HG03571 (cell line): ENCODE measurements around the gene CACNA2D3.

Source experiments
- ATAC-seq: cut with Tn5 transposase; IDR thresholded peaks from one replicate; pipeline ENCODE4 v1.9.1; 2021; ENCODE audit not compliant: unreplicated experiment

CACNA2D3 gene

DNA sequence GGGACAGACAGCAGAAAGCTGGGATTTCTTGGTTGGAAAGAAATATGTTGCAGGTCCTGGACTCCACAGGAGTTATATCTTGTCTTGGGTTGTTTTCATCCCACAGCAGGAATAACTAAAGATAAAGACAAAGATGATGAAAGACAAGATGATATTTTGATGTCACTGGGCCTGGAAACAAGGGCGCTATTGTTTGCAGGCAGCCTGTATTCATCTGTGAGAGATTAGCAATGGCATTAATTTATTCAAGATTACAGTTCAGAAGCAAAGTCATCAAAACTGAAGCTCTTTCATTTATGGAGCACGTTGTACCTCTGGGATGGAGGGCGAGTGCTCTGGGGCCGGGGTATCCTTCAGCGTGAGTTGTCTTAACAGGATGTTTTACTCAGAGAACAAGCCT lies 591.7 kb downstream of the CACNA2D3 start:
- ATAC-seq = no peak

DNA sequence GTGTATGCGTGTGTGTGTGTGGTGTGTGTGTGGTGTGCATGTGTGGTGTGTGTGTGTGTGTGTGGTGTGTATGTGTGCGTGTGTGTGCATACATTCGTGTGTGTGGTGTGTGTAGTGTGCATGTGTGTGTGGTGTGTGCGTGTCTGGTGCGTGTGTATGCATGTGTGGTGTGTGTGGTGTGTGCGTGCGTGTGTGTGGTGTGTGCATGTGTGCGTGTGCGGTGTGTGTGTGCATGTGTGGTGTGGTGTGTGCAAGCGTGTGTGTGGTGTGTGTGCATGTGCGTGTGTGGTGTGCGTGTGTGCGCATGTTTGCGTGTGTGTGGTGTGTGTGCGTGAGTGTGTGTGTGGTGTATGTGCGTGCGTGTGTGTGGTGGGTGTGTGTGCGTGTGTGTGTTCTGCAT lies 595.2 kb downstream of the CACNA2D3 start:
- no peak for ATAC-seq

DNA sequence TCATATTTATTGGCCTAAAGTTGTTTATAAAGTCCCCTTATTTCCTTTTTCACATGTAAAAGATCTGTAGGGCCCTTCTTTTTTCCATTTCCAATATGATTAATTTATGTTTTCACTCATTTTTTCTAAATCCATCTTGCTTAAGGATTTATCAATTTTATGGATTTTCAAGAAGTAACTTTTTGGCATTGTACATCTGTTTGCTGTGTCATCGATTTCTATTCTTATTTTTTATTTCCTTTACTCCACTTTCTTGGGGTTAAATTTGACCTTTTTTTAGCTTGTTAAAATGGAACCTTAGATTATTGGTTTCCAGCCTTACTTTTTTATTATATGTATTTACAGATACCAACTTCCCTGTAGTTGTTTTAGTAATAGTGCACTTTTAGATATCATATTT lies 597.6 kb downstream of the CACNA2D3 start:
- ATAC-seq = no peak

DNA sequence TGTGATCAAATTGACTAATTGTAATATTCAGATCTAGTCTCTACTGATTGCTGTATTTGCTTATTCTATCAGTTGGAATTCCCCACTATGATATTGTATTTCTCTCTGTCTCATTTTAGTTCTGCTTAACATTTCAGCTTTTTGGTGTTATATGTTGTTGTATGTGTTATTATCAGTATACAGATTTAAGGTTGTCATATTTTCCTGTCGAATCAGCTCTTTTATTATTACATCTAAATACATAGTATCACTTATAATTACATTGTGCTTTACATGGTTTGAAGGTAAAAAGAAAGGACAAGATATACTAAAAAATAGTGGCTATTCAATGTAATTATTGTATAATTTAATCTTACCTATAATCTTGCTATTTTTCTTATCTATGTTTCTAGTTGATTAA lies 598.3 kb downstream of the CACNA2D3 start:
- ATAC-seq = no peak

DNA sequence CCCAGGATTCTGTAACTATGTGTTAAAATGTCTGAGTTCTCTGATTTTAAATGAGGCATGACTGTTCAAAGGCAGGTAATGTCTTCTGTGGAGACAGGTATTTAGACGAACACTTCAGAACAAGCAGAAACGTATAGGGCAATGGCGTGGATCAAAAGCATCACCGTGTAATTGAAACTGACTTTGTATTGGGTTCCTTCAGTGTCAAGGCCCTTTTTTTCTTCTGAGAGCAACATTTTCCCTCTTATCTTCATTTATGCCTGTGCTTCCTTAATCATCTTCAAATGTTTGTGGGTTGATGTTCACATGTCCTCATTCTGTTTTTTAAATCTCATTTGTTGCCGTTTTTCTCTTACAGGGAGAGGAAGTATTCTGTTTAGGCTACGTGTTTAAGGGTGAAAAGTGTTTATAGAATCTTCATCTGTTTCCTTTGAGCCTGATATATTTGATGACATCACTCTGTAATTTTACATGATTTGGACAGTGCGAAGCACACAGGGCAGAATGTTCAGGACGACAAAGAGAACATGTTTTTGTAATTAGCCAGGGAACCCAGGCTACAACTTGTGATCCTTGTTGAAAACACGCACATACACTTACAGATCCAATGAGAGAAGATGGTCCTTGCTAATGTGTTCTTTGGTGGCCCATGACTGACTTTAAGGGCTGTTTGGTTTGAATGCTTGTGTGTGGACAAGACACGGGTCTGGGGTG lies 609.5 kb downstream of the CACNA2D3 start:
- no peak for ATAC-seq

DNA sequence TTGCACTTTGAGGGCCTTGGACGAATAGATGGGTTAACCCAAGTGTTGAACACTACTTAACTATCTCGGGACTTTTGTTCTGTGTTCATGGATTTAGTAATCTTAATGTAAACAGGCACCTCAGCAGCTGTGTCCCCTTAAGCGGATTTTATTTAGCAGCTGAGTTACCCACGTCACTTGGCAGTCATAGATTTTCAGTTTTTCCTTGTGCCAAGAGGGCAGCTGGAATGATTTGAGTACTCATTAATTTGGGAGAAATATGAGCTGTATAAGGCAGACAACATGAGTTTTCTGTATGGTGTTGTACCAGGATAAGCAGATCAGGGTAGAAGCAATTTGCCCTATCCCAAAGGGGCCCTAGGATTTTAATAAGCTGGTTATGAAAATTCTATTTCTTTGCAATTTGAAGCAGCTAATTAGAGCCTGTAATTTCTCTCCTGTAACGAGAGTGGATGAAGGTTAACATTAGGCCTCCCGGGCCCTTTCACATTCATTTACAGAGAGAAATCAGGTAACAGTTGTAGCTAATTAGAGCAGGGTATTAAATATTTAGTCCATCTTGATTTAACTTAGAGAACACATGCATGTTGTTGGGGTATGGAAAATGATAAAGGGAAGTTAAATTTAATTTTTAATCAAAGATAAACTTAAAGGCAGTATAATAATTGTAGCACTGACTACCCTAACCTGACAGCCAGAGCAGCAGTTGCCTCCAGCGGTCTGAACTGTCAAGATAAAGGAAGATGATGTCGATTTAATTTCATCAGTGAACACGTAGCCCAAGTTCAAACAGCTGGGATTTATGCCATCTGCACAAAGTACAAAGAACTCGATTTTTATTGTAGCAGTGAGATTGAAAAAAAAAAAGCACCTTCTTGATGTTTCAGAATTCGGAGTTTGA lies 611.0 kb downstream of the CACNA2D3 start:
- ATAC-seq = no peak

DNA sequence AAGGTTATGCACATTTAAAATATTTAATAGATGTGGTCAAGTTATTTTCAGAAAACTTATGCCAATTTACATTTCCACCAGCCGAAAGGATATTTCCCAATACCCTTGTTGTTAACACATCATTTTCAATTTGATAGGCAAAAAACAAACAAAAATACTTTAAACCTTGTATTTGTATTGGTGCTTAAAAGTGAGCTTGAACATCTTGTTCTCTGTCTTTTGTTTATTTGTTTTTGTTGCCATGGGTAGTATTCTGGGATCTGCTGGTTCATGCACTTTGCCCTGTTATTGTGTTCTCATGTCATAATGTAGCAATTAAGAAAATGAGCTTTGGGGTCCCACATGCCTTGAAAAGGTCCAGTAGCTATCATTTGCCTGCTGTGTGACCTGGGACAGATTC lies 614.1 kb downstream of the CACNA2D3 start:
- ATAC-seq = no peak

DNA sequence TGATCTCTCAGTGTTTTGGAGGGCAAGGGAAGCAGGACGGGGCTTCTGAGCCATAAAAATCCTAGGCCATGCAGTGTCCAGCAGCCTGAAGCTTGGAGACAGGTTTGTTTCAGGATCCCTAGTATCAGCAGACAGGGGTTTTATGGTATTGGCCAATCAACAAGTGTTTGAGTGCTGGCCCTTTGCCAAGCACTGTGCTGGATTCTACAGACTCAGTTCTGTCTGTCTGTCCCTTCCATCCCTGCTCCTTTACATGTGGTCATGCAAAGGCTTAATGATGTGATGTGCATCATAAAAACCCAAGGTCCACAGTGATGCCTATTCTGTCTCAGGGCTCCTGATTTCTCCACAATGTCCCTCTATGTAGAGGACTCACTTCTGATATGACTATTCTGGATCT lies 621.4 kb downstream of the CACNA2D3 start:
- no peak for ATAC-seq

DNA sequence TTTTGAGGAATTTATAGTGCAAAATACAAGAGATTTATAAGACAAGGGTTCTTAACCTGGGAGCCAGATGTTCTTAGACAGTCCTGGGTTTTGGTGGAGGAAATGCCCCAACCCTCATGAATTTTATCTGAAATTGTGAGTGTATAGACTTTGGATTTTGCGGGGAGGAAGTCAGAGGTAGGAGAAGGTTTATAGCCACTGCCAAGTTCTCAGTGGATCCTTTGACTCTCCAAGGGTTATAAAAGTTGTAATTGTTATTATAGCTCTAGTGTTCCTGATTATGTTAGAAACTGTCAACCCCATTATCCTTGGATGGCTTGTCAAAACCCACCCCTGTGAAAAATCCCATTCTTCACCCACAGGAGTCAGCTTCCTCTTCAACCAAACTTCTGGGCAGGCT lies 621.9 kb downstream of the CACNA2D3 start:
- ATAC-seq = no peak

DNA sequence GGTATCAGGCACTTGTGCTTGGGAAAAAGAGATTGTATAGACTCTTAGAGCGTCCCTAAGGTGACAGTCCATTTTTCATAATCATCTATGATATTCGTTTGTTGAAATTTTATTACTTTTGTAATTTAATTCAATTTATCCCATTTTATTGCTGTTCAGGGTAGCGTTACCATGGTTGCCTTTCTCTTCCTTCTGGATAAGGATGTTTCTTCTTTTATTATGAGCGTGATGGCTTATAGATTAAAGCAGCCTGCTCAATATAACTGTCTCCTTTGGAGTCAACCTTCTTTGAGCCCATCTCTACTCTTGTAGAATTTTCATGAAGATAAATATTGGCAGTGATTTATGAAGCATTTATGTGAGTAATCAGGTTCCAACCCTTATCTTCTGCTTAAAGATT lies 623.5 kb downstream of the CACNA2D3 start:
- ATAC-seq = no peak

DNA sequence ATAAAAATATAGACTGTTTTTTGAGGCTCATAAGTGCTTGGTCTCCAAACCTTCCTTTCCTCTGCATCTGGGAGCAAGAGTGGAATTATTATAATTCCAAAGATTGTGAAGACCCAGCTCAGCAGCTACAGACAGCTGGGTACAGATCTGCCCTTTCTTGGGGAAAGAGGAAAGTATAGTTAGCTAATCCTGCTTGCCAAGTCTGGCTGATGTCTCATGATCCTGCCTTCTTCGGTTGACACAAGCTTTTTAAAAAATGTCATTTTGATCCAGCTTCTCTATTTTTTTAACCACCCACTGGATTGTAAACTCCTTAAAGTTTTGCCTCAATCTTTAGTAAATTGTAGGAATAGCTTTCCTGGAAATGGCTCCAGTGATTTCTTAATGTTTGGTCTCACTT lies 624.4 kb downstream of the CACNA2D3 start:
- no peak for ATAC-seq

DNA sequence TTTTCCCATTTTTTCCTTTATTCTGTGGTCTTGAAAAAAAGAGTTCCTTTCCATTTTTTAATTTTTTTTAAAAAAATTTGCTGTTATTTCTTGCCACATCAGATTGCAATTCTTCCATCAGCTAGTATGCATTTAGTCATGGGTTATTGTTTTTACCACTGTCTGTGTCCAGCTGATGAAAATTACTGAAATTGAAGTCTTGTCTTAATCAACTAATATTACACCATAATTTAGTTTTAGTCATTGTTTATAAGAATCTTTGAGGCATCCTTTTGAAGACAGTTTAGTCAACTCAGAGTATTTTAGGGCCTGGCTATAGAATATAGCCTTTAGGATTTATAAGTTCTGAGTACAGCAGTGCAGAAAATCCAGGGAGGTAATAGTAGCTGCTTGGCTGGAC lies 633.4 kb downstream of the CACNA2D3 start:
- no peak for ATAC-seq

DNA sequence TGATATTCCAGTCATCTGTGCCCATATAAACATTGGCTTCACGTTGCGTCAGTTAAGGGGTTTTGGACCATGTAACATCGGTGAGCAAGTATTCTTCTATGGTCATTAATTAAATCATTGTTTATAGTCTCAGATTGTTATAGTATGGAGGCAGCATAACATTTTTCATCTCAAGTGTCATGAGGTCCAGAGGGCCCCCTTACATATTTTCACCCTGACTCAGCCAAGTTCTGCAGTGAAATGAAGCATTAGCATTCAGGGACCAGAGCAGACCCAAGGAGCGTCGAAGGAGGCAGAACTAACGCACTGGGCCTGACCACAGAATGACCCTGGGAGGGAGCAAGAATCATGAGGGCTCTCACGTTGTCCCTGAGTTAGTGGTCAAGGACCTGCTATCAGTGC lies 634.0 kb downstream of the CACNA2D3 start:
- ATAC-seq = no peak

DNA sequence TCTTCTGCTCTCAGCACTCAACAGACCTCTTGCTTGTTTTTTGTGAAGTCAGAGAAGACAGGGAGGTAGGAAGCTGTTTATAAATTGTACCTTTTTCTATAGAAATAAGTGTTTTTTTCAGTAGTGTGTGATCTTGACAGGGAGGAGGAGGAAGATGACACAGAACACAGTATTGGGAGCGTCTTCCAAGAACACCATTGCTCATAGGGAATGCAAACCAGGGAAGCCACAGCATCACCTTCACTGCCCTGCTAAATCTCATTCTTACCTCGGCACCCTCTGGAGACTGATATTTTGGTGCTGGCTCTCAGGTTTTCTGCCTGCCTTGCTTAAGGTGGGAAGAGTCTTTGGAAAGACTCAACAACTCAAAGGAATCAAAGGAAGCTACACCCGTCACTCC lies 636.1 kb downstream of the CACNA2D3 start:
- no peak for ATAC-seq

DNA sequence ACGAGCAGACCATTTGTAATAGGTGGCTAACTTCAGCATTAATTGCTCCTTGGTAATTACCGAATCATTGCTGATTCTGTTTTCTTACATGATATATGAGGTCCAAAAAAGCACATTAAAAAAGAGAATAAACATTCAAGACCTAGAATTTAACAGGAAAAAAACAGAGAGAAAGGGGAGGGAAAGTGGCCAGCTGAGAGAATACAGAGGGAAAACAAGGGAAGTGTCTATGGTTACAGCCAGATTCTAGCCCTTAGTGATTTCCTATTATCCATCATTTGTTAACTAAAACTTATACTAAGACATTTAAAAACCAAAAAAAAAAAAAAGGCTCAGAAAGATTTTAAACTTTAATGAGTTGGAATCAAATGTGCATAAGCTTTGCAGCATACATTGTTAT lies 636.8 kb downstream of the CACNA2D3 start:
- ATAC-seq = no peak

DNA sequence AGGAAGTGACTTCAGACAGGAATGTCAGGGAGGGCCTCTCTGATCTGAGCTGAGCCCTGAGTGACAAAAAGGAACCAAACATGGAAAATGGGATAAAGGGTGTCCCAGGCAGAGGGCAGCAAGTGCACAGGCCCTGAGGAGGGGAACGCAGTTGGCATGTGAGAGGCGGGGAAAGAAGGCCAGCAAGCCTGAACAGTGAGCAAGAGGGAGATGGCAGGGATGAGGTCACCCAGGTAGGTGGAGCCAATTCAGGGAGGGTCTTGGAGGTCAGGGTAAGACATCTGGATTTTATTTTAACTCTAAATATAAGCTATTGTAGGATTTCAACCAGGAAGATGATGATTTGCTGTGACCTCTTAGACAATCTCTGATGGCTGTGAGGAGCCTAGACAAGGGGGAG lies 637.8 kb downstream of the CACNA2D3 start:
- ATAC-seq = no peak

DNA sequence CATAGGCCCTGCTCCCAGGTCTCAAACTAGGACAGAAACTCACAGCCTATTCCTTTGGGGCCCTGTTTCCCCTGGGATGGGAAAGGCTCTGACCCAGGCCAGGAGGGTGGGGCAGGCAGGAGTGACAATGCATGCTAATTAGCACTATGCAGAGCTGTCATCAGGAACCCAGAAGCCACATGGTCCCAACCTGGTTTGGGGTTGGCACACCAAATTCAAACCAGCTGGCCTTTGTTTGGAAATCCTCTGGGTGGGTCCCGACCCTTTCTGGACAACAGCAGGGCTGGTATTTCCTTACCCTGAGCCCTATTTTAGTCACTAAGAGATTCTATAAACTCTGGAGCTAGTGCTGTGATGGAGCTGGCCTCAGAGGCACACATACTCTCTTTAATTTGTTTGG lies 639.3 kb downstream of the CACNA2D3 start:
- no peak for ATAC-seq

DNA sequence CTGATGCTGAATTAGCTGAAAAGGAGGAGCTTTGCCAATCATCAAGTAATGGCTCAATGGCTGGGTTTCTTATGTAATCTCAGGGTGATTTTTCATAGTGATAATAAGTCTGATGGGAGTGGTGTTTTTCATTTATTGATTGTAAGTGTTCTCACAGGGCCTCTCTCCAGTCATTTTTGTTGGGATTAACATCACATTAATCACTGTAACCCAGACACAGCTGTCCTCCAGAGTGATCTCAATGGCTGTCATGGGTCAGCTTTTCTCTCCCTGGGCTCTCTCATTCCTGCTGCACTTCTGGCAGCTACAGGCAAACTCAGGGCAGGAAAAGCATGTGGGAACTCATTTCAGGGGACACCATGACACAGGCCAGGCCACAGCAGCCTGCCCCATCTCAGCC lies 642.6 kb downstream of the CACNA2D3 start:
- no peak for ATAC-seq

DNA sequence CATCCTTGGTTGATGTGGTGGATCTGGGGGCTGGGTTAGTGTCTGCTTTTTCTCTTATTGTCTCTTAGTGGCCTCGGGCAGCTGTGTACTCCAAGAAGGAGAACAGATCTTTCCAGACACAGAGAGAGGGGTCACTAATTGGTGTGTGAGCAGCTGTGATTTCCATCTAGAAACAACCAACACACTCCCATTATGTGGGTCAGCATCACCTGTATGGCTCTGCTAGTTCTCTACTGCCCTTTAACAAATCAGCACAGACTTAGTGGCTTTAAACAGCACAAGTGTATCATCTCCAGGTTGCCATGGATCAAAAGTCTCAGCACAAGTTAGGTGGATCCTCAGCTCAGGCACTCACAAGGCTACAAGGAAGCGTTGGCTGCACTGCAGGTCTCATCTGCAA lies 648.7 kb downstream of the CACNA2D3 start:
- ATAC-seq = no peak

DNA sequence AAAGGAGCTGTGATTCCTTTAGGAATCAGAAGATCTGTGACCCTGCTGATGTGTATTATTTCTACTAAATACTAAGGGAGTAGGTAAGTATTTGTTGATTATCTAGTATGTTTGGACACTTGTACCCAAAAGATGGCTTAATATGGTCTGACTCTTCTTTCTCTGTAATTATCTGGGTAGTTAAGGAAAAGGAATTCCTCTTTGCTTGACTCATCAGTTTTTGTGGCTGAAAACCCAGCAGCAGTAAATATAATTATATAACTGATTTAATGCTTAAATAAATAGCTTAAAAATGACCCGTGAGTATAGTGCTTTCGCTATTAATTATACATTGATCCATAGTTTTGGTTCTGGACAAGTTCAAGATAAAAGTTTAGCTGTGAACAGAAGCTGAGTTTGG lies 649.7 kb downstream of the CACNA2D3 start:
- ATAC-seq = no peak

DNA sequence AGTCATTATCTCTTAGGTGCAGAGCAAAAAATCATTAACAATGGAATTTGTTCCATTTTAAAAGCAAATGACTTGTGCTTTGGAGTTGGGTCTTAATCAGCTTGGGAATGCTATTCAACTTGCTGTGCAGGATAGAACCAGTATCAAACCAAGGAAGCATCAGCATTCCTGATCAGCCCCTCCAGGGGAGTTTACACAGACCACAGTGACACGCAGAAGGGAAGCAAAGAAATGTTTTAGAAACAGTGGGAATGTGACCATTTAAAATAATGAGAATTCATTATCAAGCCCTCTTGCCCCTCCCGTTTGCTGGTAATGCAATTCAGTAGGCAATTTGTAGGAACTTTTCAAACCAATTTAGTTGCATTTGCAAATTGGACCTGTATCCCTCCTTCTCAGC lies 650.4 kb downstream of the CACNA2D3 start:
- no peak for ATAC-seq

DNA sequence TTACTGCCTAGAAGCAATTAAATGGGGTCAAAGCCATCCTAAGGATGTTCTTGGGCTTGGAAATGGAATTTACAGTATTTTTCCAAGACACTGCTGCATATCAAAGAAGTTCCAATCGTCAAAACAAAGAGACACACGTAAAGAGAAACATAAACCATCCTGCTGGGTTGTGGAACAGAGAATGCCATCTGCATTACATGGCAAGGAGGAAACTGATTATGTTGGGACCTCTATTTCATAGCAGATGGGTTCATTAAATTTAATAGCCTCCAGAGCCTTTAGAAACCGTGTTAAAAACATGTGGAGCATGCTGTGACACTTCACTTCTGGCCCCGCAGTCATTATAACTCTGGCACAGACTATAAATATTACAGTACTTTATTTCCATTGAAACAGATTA lies 650.9 kb downstream of the CACNA2D3 start:
- ATAC-seq = no peak

DNA sequence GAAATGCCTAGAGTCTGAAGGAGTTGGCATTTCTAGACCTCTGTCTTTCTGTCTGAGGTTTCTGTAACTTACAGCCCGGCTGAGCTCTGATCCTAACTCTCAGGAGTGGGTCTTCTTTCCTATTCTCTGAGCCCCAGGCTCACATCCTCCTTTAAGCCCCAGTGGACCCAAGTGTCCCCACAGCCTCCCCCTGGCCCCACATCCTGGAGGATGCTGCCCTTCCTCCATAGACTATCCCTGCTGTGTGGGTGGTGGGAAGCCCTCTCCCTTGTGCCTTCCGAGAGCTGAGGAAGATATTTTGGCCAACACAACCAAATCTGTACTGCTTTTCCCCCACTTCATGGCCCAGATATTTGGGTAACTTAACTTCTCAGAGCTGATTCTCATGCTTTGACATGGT lies 654.2 kb downstream of the CACNA2D3 start:
- ATAC-seq = no peak
